Parathyroid adenoma (tissue), 2 donors: Measurements from ENCODE around the gene OPCML.

Experiments
- H2AFZ ChIP-seq: fragments of 300-600 bp; sonication (generic); one replicate; pipeline ENCODE4 v1.7.0; 2017; ENCODE audit warnings: antibody characterized with exemption, mild to moderate bottlenecking
- H3K27ac ChIP-seq: fragments of 300-600 bp; sonication (generic); one replicate; pipeline ENCODE4 v1.7.0; 2017
- H3K27me3 ChIP-seq: fragments of 300-600 bp; sonication (generic); one replicate; pipeline ENCODE4 v1.7.0; 2017; ENCODE audit warnings: low read length; ENCODE audit not compliant: control insufficient read depth, insufficient read depth
- H3K36me3 ChIP-seq: fragments of 300-600 bp; sonication (generic); one replicate; pipeline ENCODE4 v1.7.0; 2017; ENCODE audit warnings: low read length; ENCODE audit not compliant: control insufficient read depth, insufficient read depth
- H3K4me1 ChIP-seq: fragments of 300-600 bp; sonication (generic); one replicate; pipeline ENCODE4 v1.7.0; 2017; ENCODE audit warnings: control low read depth
- H3K4me2 ChIP-seq: fragments of 300-600 bp; sonication (generic); one replicate; pipeline ENCODE4 v1.7.0; 2017; ENCODE audit warnings: low read length
- H3K4me3 ChIP-seq: fragments of 300-600 bp; sonication (generic); one replicate; pipeline ENCODE4 v1.7.0; 2017; ENCODE audit warnings: low read depth, low read length
- H3K79me2 ChIP-seq: fragments of 300-600 bp; sonication (generic); one replicate; pipeline ENCODE4 v1.7.0; 2017; ENCODE audit warnings: control low read depth
- H3K9ac ChIP-seq: fragments of 300-600 bp; sonication (generic); one replicate; pipeline ENCODE4 v1.7.0; 2017; ENCODE audit warnings: mild to moderate bottlenecking
- H3K9me3 ChIP-seq: fragments of 300-600 bp; sonication (generic); one replicate; pipeline ENCODE4 v1.7.0; 2017; ENCODE audit warnings: low read length; ENCODE audit not compliant: control insufficient read depth
- CTCF ChIP-seq: fragments of 300-600 bp; sonication (generic); IDR thresholded peaks from one replicate; pipeline ENCODE4 v1.7.0; 2017; ENCODE audit warnings: antibody characterized with exemption, mild to moderate bottlenecking
- donor health status: primary hyperparathyroidism.

Gene OPCML

GRCh38 chr11:133096981-133097380 lies 435.3 kb downstream of the OPCML start:
- H3K36me3 ChIP-seq, result no peaks in the 10 kb centered on the region
- H3K9me3 ChIP-seq, result no peaks in the 10 kb centered on the region
- H3K4me1 ChIP-seq, result no peaks in the 10 kb centered on the region
- no peak overlapping the region for H2AFZ ChIP-seq
- H3K27me3 ChIP-seq, result no peaks in the 10 kb centered on the region
- no peak overlapping the region for H3K4me3 ChIP-seq
- no peak overlapping the region for H3K9ac ChIP-seq
- no peak overlapping the region for H3K4me2 ChIP-seq
- no peak for TF ChIP-seq CTCF
- H3K27ac ChIP-seq, result no peak overlapping the region
- no peaks in the 10 kb centered on the region for H3K79me2 ChIP-seq

- TF ChIP-seq CTCF, result no peak
- Histone ChIP-seq H2AFZ (no peak overlapping the region), H3K27me3 (no peaks in the 10 kb centered on the region), H3K36me3 (no peaks in the 10 kb centered on the region), H3K4me2 (no peak overlapping the region), H3K27ac (no peak overlapping the region), H3K9ac (no peak overlapping the region), H3K4me3 (no peak overlapping the region), H3K4me1 (no peaks in the 10 kb centered on the region), H3K9me3 (no peaks in the 10 kb centered on the region), H3K79me2 (no peaks in the 10 kb centered on the region)
Observed at GRCh38 chr11:133086518-133086917, 445.8 kb downstream of the OPCML start.

GRCh38 chr11:133082841-133083488 lies 449.3 kb downstream of the OPCML start:
- Histone ChIP-seq H3K79me2 (no peaks in the 10 kb centered on the region), H3K9me3 (no peaks in the 10 kb centered on the region), H3K4me3 (no peak overlapping the region), H3K9ac (no peak overlapping the region), H3K36me3 (no peaks in the 10 kb centered on the region), H3K27ac (no peak overlapping the region), H2AFZ (peak overlapping the region; percentile 74), H3K27me3 (no peaks in the 10 kb centered on the region), H3K4me2 (peak overlapping the region; percentile 59), H3K4me1 (no peaks in the 10 kb centered on the region)
- TF ChIP-seq CTCF, result peak; percentile 29

GRCh38 chr11:133082453-133082781 lies 449.9 kb downstream of the OPCML start:
- H3K9me3 ChIP-seq, result no peaks in the 10 kb centered on the region
- H2AFZ ChIP-seq, result no peak overlapping the region
- H3K4me2 ChIP-seq, result no peak overlapping the region
- no peak overlapping the region for H3K4me3 ChIP-seq
- no peaks in the 10 kb centered on the region for H3K27me3 ChIP-seq
- H3K36me3 ChIP-seq, result no peaks in the 10 kb centered on the region
- no peaks in the 10 kb centered on the region for H3K79me2 ChIP-seq
- no peak overlapping the region for H3K27ac ChIP-seq
- H3K4me1 ChIP-seq, result no peaks in the 10 kb centered on the region
- no peak overlapping the region for H3K9ac ChIP-seq
- no peak for TF ChIP-seq CTCF

- H3K4me3 ChIP-seq, result no peak overlapping the region
- H3K36me3 ChIP-seq, result no peaks in the 10 kb centered on the region
- no peaks in the 10 kb centered on the region for H3K4me1 ChIP-seq
- no peak overlapping the region for H3K4me2 ChIP-seq
- no peaks in the 10 kb centered on the region for H3K9me3 ChIP-seq
- H3K27ac ChIP-seq, result no peak overlapping the region
- no peak overlapping the region for H3K9ac ChIP-seq
- no peak for TF ChIP-seq CTCF
- no peak overlapping the region for H2AFZ ChIP-seq
- H3K27me3 ChIP-seq, result no peaks in the 10 kb centered on the region
- no peaks in the 10 kb centered on the region for H3K79me2 ChIP-seq
Observed at GRCh38 chr11:133081730-133082452, 450.4 kb downstream of the OPCML start.
